GM15510 (cell line): Measurements from ENCODE around the gene LDHB.

Experiments
- POLR2A ChIP-seq: IDR thresholded peaks from 3 replicates; pipeline ENCODE4 v1.6.1; 2011; ENCODE audit warnings: borderline replicate concordance; ENCODE audit not compliant: insufficient read length; ENCODE audit errors: extremely low read depth

LDHB gene

DNA sequence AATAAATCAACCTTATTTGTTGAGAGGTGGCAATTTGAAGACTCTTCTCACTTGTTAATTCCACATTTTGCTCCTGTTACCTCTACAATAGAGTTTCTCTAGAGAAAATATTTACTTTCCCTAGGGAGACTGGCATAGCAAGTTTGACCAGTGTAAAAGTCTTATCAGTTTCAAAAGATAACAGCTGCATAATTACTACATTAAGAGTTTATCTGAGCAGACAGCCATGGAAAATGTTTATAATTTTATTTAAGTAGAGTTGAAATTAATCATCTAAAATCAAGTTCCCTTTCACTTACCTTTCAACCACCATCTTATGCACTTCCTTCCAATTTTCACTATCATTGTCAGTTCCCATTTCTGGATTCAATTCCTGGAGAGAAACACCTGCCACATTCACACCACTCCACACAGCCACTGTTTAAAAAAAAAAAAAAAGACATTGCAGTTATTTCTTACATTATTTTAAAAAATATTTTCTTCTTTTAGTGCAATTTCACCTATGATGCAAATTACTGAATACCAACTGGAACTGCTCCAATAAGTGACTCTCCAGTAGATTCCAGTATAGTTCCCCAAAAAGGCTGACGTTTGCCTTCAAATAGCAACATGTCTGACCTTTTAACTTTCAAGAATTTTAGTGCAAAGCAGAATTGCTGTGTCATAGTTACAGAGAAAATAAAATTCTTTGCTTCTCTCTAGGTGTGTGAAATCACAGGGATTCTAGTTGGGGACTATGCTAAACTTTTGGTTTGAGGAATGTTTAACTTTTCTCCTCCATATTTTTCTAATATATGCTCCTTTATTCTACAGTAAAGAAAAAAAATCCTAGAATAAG lies 19.4 kb downstream of the LDHB start:
- TF ChIP-seq POLR2A: no peak

DNA sequence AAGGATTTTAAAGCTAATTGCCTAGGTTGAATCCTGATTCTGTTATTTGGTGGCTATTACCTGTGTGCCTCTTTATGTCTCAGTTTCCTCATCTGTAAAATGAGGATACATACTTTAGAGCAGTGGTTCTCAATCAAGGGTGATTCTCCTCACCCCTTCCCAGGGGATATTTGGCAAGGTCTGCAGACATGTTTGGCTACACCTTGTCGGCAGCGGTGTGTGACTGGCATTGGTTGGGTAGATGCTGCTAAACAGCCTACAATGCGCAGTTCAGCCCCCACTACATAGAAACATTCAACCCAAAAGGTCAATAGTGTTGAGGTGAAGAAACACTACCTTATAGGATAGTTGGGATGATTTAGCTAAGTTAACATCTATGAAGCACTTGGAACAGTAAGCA lies 23.4 kb downstream of the LDHB start:
- no peak for TF ChIP-seq POLR2A

DNA sequence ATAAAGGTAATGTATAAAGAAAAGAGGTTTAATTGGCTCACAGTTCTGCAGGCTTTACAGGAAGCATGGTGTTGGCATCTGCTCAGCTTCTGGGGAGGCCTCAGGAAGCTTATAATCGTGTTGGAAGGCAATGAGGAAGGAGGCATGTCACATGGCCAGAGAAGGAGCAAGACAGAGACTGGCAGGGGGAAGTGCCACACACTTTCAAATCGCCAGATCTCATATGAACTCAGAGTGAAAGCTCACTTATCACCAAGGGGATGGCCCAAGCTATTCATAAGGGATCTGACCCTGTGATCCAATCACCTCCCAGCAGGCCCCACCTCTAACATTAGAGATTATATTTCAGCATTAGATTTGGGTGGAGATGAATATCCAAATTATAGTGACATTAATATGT lies 26.3 kb downstream of the LDHB start:
- TF ChIP-seq POLR2A: no peak

DNA sequence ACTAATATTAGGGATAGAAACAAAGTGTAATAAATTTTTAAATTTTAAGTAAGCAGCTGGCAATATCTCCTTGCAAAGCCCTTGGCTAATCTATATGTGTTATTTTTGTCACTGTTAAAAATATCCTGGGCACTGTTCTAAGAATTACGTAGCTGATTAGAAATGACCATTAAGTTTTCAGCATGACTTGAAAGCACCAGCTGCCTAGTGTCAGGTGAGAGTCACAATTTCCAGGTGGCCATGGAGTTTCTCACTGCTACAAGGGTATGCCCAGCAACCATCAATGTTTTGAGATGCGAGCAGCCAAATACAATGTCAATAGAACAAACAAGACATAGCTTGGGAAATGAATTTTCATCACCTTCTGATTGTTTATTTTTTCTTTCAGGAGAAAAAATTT lies 29.7 kb downstream of the LDHB start:
- no peak for TF ChIP-seq POLR2A

DNA sequence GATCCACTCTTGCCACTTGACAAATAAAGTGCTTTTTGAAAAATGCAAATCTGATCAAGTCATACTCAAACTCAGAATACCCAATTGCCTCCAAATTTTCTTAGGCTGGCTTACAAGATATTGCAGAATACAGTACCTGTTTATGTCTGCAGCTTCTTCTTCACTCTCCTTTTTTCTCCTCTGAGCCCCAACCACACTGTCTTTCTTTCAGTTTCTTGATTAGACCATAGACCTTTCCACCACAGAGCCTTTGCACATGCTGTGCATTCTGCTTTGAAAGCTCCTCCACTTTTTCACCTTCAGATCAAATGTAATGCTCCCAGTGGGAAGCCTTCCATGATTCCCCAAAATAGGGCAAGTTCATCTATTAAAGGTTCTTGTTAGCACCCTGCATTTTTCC lies 39.1 kb downstream of the LDHB start:
- TF ChIP-seq POLR2A: no peak

DNA sequence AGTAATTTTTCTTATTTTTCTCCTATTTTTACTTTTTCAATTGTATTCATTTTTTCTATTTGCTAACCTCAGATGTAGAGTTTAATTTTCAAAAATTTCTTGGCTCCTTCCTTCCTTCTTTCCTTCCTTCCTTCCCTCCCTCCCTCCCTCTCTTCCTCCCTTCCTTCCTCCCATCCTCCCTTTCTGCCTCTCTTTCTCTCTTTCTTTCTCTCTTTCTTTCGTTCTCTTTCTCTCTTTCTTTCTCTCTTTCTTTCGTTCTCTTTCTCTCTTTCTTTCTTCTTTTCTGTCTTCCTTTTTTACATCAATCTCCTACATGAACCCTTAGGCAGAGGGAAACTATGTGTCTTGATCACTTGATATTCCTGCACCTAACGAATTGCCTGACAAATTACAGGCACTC lies 40.6 kb downstream of the LDHB start:
- no peak for TF ChIP-seq POLR2A

DNA sequence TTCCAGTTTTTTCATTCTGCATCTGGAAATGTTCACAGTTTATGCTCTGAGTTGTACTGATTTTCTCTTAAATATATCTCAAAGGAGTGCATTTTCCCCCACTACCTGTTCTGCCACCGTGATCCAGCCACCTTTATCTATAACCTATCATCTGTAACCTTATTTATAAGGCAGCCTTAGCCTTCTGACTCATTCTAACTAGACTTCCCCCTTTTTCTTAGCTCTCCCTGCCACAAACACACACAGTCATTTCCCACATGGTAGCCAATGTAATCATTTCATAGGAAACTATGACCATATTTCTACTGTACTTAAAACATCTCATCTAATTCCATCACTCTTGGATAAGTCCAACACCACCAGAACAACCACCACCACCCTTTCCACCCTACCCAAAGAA lies 42.2 kb downstream of the LDHB start:
- no peak for TF ChIP-seq POLR2A

DNA sequence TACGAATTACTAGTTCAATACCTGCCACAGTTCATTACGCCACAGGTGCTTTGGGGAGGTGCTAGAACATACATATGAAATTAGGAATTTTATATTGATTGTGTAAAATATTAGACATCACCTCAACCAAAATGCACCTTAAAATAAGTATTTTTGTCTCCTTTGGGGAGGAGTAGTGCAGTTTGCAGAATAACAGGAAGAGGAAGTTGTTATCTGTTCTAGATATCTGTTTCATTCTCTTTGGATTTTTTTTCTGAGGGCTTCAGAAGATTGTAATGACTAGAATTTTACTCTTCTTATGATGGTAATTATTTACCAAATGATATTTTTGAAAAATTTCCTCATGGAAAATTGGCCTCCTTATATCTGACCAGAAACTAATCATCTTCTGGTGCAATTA lies 43.1 kb downstream of the LDHB start:
- no peak for TF ChIP-seq POLR2A

DNA sequence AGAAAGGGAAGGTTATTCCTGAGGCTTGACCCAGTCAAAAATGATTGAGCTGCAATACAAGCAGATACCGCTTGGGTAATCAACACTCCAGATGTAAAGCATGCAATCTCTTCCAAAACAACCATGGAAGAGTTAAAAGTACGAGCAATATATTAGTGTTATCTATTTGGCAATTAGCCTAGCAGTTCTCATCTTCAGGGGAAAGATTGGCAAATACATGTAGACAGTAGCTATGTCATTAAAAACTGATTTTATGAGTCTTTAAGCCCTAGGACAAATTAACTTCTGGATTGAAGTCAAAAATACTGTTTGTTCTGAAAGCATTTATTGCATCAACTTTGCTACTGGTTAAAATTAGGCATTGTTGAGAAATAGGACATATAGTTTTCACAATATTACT lies 43.7 kb downstream of the LDHB start:
- TF ChIP-seq POLR2A: no peak

DNA sequence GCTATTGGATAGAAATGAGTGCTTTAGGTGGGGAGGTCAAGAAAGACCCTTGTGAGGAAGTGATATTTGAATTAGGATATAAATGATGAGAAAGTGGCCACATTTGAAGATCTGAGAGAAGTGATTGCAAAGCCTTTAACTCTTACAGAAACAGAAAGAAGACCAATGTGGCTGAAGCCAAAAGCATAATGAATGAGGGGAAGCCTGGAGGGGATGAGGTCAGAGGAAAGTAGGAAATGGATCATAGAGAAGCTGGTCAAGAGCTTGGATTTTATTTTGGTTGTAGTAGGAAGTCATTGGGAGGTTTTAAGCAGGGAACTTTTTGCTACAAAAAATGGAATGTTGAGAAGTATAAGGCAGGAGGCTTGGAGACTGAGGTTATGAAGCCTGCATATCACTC lies 49.4 kb downstream of the LDHB start:
- TF ChIP-seq POLR2A: no peak

DNA sequence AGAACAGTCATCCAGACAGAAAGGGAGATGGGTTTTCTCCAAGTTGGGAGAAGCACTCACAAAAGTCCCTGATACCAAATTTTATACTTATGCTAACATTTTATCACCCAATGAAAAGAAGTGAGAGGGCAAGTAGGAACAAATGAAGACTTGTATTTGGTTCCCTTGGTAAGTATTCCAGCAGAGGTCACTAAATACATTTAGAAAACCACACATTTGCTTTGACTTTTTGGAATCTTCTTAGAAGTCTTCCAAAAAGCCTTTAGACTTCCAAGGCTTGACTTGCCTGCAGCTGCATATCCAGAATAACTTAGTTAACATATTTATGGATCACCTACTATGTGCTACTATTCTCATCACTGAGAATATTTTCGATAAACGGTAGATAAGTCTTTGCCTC lies 49.9 kb downstream of the LDHB start:
- no peak for TF ChIP-seq POLR2A

DNA sequence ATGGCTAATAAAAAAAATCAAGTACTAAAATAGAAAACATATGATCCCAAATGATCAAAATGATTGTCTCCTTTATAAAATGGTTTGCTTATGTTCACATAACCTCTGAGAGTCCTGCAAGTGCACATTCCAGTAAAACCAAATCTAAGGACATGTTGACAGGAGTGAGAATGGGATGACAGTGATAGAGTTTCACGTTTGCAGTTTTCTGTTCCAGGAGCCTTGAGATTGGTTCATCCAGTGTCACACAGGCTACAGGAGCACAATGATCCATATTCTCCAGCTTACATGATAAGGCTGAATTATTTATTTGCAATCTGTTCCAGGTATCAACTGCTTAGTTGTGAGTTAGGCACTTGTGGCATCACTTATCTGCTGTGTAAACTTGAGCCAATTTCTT lies 51.5 kb downstream of the LDHB start:
- TF ChIP-seq POLR2A: no peak

DNA sequence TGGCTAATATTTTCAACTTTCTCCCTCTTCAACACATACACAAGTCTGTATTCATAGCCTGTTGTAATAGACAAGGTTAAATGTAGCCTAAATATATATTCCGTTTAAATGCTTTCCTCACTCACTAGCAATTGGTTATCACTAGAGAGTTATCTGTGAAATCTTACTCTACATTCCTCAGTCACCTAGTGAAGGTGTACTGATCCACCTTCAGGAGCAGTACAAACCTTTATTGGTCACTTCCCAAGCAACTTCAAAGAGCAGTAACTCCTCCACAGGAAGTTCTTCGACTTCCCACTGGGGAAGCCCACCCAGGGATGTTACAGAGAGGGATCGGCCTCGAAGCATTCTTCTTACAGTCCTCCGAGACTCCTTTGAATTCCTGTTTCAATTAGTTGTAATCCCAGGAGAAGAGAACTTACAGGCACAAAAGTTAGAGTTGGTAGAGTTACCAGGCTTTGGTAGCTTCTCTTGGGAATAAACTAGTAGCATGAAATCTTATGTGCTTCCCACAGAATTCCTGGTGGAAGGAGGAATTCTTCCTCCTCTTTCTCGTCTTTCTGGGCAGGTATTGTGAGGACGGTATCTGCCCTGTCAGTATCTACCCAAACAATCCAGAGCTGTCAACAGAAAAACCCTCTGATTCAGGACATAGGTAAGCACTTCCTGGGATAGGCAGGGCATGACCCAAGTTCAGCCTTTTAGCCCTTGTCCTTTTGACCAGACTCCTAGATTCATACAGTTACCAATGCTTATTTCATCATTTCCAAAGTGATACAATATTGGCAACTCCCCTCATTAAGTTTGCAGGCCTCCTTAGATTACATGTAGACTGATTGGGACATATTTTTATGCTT lies 53.2 kb downstream of the LDHB start, which contains the start of gene GYS2:
GYS2 (minus strand) TSS at position 603 of the 857 bp plus-strand sequence; CDS start at position 348, 255 bp downstream.
- TF ChIP-seq POLR2A: no peak

DNA sequence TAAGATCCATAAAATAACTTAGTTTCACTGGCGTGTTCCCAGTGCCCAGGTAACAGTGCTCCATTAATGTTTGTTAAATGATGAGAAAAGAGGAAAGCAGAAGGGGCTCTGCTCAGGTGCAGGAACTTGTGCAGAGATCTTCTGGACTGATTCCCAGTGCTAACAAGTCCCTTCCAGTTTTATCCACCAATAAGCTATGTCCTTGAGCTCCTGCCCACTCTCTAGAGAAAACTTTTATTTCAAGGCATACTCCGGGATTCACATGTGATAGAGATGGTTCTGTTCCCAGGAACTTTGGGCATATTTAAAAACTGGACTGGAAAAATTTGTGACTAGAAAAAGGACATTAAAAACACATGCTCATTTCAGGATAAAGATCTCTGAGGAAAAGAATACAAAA lies 54.9 kb downstream of the LDHB start:
- TF ChIP-seq POLR2A: no peak

DNA sequence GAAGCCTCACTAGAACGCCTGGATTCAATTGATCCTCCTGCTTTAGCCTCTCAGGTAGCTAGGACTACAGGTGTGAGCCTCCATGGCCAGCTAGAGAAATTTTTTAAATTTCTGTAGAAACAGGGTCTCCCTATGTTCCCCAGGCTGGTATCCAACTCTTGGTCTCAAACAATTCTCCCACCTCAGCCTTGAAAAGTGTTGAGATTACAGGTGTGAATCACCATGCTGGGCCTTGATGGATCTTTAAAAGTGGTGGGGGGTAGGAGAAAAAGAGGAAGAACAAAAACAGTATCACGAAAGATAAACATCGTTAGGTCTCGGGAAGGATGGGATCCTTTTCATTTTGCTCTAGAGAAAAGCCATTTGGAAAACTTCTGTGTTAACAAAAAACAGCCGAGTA lies 57.4 kb downstream of the LDHB start:
- no peak for TF ChIP-seq POLR2A
